Skin epidermis (tissue), 12 donors: ENCODE measurements around the gene LARP4B.

Experiments used
- H3K27ac ChIP-seq, 21 experiments: fragments of 200-600 bp; sonication (generic) in 11 of 21; one replicate each; pipeline ENCODE4 v1.5.0; 2020; ENCODE audit warnings: mild to moderate bottlenecking in 3 of 21, inconsistent platforms in 2 of 21, moderate library complexity in 2 of 21
- H3K4me3 ChIP-seq, 7 experiments: fragments of 200-600 bp; sonication (generic) in 2 of 7; one replicate each; pipeline ENCODE4 v1.5.0; 2020; ENCODE audit warnings: inconsistent platforms in 2 of 7, mild to moderate bottlenecking in 2 of 7, moderate library complexity in 1 of 7

LARP4B gene

GRCh38 chr10:796233-796632 lies 135.3 kb downstream of the LARP4B start:
- Histone ChIP-seq H3K27ac (no peak overlapping the region), H3K4me3 (no peak overlapping the region)

GRCh38 chr10:794382-794956 lies 137.0 kb downstream of the LARP4B start:
- H3K4me3 ChIP-seq = no peak overlapping the region

DNA sequence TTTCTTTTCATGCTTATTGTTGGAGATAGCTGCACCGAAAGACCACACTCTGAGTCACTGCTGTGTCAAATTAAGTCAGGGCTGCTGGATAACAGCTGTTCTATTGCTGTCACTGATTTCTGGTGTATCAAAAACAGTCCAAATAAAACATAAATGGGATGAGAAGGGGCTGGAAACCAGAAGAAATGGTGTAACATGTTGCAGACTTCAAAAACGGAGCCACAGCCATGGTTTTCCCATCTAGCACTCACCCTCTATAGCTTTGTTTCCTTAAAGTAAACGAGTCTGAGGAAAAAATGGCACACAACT lies 138.8 kb downstream of the LARP4B start:
- H3K4me3 ChIP-seq = no peak overlapping the region
- no peak overlapping the region for H3K27ac ChIP-seq

More at GRCh38 chr10:794382-794956, 137.0 kb downstream of the LARP4B start:
- no peak overlapping the region for H3K27ac ChIP-seq

GRCh38 chr10:792083-792791 lies 139.3 kb downstream of the LARP4B start:
- no peak overlapping the region for H3K4me3 ChIP-seq
- H3K27ac ChIP-seq = no peak overlapping the region

DNA sequence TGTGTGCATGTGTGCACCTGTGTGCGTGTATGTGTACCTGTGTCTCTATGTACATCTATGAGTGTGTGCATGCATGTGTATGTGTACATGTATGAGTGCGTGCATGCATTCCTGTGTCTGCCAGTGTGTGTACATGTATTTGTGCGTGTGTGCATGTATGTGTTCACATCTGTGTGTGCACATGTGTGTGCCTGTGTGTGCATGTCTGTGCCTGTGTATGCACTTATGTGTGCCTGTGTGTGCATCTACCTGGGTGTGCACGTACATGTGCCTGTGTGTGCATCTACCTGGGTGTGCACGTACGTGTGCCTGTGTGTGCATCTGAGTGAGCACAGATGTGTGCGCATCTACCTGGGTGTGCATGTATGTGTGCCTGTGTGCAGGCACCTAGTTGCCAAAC lies 139.9 kb downstream of the LARP4B start:
- H3K27ac ChIP-seq = no peak overlapping the region

GRCh38 chr10:790821-791551 lies 140.5 kb downstream of the LARP4B start:
- Histone ChIP-seq H3K4me3 (no peak overlapping the region), H3K27ac (no peak overlapping the region)

More for the DNA sequence above, 139.9 kb downstream of the LARP4B start:
- no peak overlapping the region for H3K4me3 ChIP-seq

- Histone ChIP-seq H3K4me3 (no peak overlapping the region), H3K27ac (no peak overlapping the region)
These were observed 141.4 kb downstream of the LARP4B start for GRCh38 chr10:789831-790701.

DNA sequence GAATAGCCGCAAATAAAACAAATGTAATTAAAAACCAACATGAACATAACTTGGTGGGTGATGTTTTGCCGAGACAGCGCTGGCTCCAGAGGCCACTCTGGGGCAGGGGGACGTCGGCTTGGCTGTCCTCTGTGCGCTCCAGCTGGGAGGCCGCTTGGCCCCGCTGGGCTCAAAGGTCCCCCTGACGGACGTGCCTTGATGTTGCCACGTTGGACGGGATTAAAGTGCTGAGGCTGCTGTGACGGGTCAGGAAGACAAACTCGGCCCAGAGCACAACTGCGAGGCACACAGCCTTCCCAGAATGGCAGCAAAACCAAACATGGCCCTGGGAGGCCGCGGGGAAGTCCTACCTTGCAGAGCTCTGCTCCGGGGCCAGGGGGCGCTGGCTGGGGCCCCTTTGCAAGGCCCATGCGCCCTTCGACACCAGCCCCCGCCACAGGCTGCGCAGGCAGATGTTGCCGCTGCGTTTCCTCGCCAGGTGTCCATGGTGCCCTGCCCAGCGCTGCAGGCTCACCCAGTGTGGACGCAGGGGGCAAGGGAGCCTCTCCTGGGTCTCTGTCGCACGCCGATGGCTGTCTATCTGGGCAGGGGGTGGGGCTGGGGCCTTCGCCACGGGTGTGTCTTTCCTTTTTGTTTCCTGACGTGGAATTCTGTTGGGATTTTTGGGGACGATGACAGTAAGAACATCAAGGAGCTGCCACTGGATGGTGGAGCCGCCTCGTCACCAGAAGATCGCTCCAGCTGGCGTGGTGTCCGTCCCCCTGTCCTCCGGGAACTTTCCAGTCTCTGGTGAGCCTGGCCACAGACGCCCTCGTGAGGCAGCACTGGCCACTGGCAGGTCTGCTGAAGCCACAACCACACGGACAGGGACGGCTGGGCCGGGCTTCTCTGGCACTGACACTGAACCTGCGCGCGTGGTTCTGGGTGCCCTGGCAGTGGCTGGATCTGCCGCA lies 142.4 kb downstream of the LARP4B start:
- Histone ChIP-seq H3K4me3 (peak overlapping the region in 5 of 7 experiments; percentile 7 to 26 (median 20)), H3K27ac (no peak overlapping the region)

GRCh38 chr10:787933-788651 lies 143.4 kb downstream of the LARP4B start:
- Histone ChIP-seq H3K27ac (no peak overlapping the region), H3K4me3 (no peak overlapping the region)

GRCh38 chr10:786633-787474 lies 144.7 kb downstream of the LARP4B start:
- no peak overlapping the region for H3K27ac ChIP-seq
- no peak overlapping the region for H3K4me3 ChIP-seq

GRCh38 chr10:785861-786214 lies 145.7 kb downstream of the LARP4B start:
- no peak overlapping the region for H3K27ac ChIP-seq

DNA sequence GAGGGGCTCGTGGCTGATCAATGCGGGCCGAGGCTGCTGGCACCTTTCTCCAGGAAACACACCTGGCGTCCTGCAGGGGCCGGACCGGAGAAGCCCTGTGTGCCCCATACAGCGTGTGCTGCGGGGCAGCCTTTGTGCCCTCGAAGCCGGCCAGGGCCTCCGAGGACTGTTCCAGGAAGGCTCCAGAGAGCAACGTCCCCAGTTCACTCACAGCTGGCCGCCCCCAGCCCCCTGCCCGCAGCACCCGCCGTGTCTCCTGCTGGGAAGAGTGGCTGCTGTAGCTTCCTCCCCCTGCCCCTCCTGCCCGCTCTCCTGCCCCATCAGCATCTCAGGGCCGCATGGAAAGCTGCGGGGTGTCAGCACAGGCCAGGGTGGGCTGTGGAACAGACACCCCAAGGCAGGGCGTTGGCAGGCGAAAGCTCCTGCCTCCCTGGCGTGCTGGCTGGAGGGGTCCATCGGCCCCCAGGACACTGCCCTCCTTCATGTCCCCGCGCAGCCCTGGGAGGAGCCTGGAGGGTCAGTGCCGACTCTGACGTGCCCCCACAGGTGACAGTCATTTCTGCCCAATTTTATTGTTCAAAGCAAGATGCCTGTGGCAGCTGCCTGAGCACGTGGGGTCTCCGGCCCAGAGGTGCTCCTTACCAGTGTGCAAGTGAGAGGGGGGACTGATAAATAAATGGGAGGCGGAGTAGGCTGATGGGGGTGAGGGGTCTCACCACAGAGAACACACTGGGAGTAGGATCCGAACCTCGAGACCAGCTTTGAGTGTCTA lies 146.2 kb downstream of the LARP4B start:
- H3K27ac ChIP-seq = peak overlapping the region in 1 of 21 experiments; percentile 10
- H3K4me3 ChIP-seq = peak overlapping the region in 5 of 7 experiments; percentile 3 to 27 (median 11)

More at GRCh38 chr10:785861-786214, 145.7 kb downstream of the LARP4B start:
- no peak overlapping the region for H3K4me3 ChIP-seq

DNA sequence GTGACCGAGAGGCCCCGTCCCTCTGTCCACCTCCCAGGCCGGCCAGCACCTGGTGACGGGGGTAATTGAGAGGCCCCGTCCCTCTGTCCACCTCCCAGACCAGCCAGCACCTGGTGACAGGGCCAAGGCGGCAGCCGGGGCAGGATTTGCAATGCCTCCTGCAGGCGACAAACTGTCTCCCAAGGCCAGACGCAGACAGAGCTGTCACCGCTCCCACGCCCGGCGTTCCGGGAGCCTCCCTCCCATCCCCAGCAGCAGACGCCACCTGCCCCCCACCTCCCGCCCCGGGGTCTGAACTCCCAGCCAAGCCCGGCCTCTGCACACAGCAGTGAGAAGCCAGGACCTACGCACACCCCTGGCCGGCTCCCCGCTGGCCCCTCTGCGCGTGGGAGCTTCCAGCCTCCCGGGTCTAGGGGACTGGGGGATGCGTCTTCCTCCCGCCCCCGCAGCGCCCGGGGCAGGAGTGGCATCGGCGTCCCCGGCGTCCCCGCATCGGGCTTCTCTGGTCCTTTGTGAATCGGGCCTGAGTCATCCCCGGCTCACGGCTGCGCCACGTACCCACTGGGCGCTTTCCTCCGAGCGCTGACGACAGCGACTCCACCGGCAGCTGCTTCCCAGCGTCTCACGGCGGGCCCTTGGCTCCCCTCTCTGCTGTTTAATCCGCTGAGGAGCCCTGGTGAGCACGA lies 147.0 kb downstream of the LARP4B start:
- H3K4me3 ChIP-seq = peak overlapping the region in 5 of 7 experiments; percentile 3 to 27 (median 11)
- peak overlapping the region in 1 of 21 experiments; percentile 10 for H3K27ac ChIP-seq

GRCh38 chr10:782751-783648 lies 148.5 kb downstream of the LARP4B start:
- no peak overlapping the region for H3K4me3 ChIP-seq
- H3K27ac ChIP-seq = no peak overlapping the region
